GM18867 (cell line): ENCODE results near the gene ZNF689.
A peak's percentile ranks its signal among the peaks of the same experiment; 100 is the strongest.
"Not testable (repeated sequence)": the region's sequence is repeated elsewhere in the genome, so short reads cannot be mapped to it uniquely, and the experiment has no call there.

Source experiments
- ATAC-seq: cut with Tn5 transposase; IDR thresholded peaks from one replicate; pipeline ENCODE4 v1.9.1; 2021; ENCODE audit warnings: mild to moderate bottlenecking, moderate library complexity; ENCODE audit not compliant: unreplicated experiment

Gene ZNF689

GRCh38 chr16:30601966-30602365, 8.2 kb downstream of the ZNF689 start:
- no peak for ATAC-seq

GRCh38 chr16:30600929-30601328, 9.3 kb downstream of the ZNF689 start:
- ATAC-seq = no peak

- no peak for ATAC-seq
These were observed 10.0 kb downstream of the ZNF689 start for GRCh38 chr16:30600215-30600614.

GRCh38 chr16:30592871-30593270, 17.3 kb downstream of the ZNF689 start:
- no peak for ATAC-seq

- ATAC-seq = not testable (repeated sequence)
These were observed 19.3 kb downstream of the ZNF689 start for GRCh38 chr16:30590869-30591268.

- not testable (repeated sequence) for ATAC-seq
These were observed 20.6 kb downstream of the ZNF689 start for GRCh38 chr16:30589582-30589981.

- ATAC-seq = no peak
These were observed 21.5 kb downstream of the ZNF689 start for GRCh38 chr16:30588651-30589050.

GRCh38 chr16:30585400-30586191, 24.6 kb downstream of the ZNF689 start, which contains the start of gene ZNF785:
ZNF785 (minus strand) TSS chr16:30585697; CDS start chr16:30585611, 86 bp downstream.
- peak; percentile 83 for ATAC-seq

GRCh38 chr16:30585022-30585399, 25.2 kb downstream of the ZNF689 start:
- peak; percentile 30 for ATAC-seq

- ATAC-seq = no peak
These were observed 27.4 kb downstream of the ZNF689 start for GRCh38 chr16:30582611-30583340.

GRCh38 chr16:30581457-30581856, 28.7 kb downstream of the ZNF689 start:
- ATAC-seq = no peak

- ATAC-seq = no peak
These were observed 35.5 kb downstream of the ZNF689 start for GRCh38 chr16:30574678-30575077.

- ATAC-seq = peak; percentile 75
These were observed 38.5 kb downstream of the ZNF689 start, which contains the start of gene ZNF688 for GRCh38 chr16:30571445-30572322. ZNF688 (minus strand) TSS chr16:30571714; CDS start chr16:30571629, 85 bp downstream.

- no peak for ATAC-seq
These were observed 39.3 kb downstream of the ZNF689 start for GRCh38 chr16:30570636-30571444.

GRCh38 chr16:30569746-30570635, 40.2 kb downstream of the ZNF689 start:
- no peak for ATAC-seq

GRCh38 chr16:30569281-30569680, 40.9 kb downstream of the ZNF689 start:
- no peak for ATAC-seq

GRCh38 chr16:30567991-30568638, 42.1 kb downstream of the ZNF689 start:
- ATAC-seq = peak; percentile 36

- ATAC-seq = no peak
These were observed 42.8 kb downstream of the ZNF689 start for GRCh38 chr16:30567160-30567990.
